Heart left ventricle (tissue), 16 donors: ENCODE data around the gene PRIMA1. TPM values are rescaled to one million over a fixed set of nuclear protein-coding genes. Genes with fewer than 3 reads are reported as not detected.

Experiments used
- ATAC-seq, 4 donors: fragments of 200-7000 bp; cut with Tn5 transposase; one replicate each; pipeline ENCODE4 v1.9.1; 2020 to 2022; ENCODE audit warnings: moderate library complexity in 4 of 4, mild to moderate bottlenecking in 3 of 4, moderate number of reproducible peaks in 1 of 4
- DNase-seq, 5 donors: peaks; one replicate each; pipeline ENCODE4 v3.0.0-alpha.2; 2020
- H3K27ac ChIP-seq, 12 donors: fragments of 200-600 bp; sonication (generic) in 4 of 12; one replicate each; pipeline versions ENCODE4 v1.5.0 to v1.8.0; 2016 to 2022; ENCODE audit warnings: mild to moderate bottlenecking in 2 of 12
- H3K27me3 ChIP-seq, 9 donors: fragments of 200-600 bp; sonication (generic) in 2 of 9; one replicate each; pipeline versions ENCODE4 v1.5.1 to v1.8.0; 2016 to 2022; ENCODE audit warnings: mild to moderate bottlenecking in 3 of 9
- H3K36me3 ChIP-seq, 9 donors: fragments of 200-600 bp; sonication (generic) in 2 of 9; one replicate each; pipeline versions ENCODE4 v1.5.0 to v1.8.0; 2018 to 2022; ENCODE audit warnings: mild to moderate bottlenecking in 2 of 9
- H3K4me1 ChIP-seq, 12 donors: fragments of 200-600 bp; sonication (generic) in 4 of 12; one replicate each; pipeline versions ENCODE4 v1.5.0 to v1.8.0; 2016 to 2022; ENCODE audit warnings: mild to moderate bottlenecking in 3 of 12
- H3K4me3 ChIP-seq, 12 donors: fragments of 200-600 bp; sonication (generic) in 4 of 12; one replicate each; pipeline versions ENCODE4 v1.5.0 to v1.8.0; 2017 to 2022; ENCODE audit warnings: mild to moderate bottlenecking in 9 of 12, moderate library complexity in 4 of 12
- H3K9me3 ChIP-seq, 12 donors: fragments of 200-600 bp; sonication (generic) in 4 of 12; one replicate each; pipeline versions ENCODE4 v1.5.0 to v1.8.0; 2016 to 2022; ENCODE audit warnings: mild to moderate bottlenecking in 1 of 12
- POLR2A ChIP-seq, 2 donors: fragments of 450-650 bp; IDR thresholded peaks; one replicate each; pipeline ENCODE4 v1.6.1; 2017; ENCODE audit warnings: antibody characterized with exemption in 2 of 2, mild to moderate bottlenecking in 2 of 2, moderate library complexity in 2 of 2
- WGBS, 4 donors: extraction: QIAGEN DNeasy Blood & Tissue Kit in 2 of 4; methylation state at CpG; one replicate each; pipeline versions ENCODE4 v1.1.5 to v1.1.7; 2013 to 2018; 5-methylcytosine and 5-hydroxymethylcytosine counted together
- intact Hi-C, 10 donors: fragments of 100-400 bp; cut with DNase I; formaldehyde crosslinking; loops; one replicate each; pipeline versions ENCODE4 v1.11.1 to v1.14.2; 2022
- polyA plus RNA-seq, 2 donors: library from polyadenylated mRNA; stranded (reverse); fragments of 200-250 nt; gene quantifications; one replicate each; pipeline ENCODE4 v1.2.3, GENCODE V29; 2013
- total RNA-seq, 9 donors: library from RNA; depleted of rRNA in 2 of 9; stranded (reverse); fragments of >200 nt in 2 of 9; fragmentation: NEBNext Ultra II Directional in 3 of 9; extraction: Animal tissue kit (Norgen Biotek cat#: 25700) in 3 of 9; gene quantifications; one replicate each; pipeline versions ENCODE4 v1.1.0 to v1.2.4, GENCODE V29; 2016 to 2023
- TF ChIP-seq, protein P1 (sequence below), 12 donors: fragments of 200-600 bp; sonication (generic) in 4 of 12; IDR thresholded peaks; one replicate each; pipeline versions ENCODE4 v1.5.0 to v1.8.0; 2018 to 2022; ENCODE audit warnings: antibody characterized with exemption in 12 of 12, mild to moderate bottlenecking in 5 of 12
- donor health status: ischemic (EF 13 %, LVEDD 7.1; RV severe dilation, severe dysfunction).
- donor health status: healthy with polysubstance abuse.
- donor health status: DM: no; HTN: yes; CAD: no.
- donor health status: DM: no; HTN: no; CAD: no.
- donor health status: ischemic (EF 25% LVEDD 6.9; RV normal size, moderate dysfunction).
- donor health status: ischemic (EF 25% LVEDD 5.7; RV mildly dilated, moderate dysfunction).
- donor health status: healthy.
- donor health status: DM: yes; HTN: yes; CAD: no.
- donor health status: ischemic (EF 35%, LVEDD 5.7; RV mildly dilated, moderate dysfunction).
- donor health status: nonischemic (EF 11% LVEDD 7.7; RV severe dilation, severe dysfunction).
- donor health status: DM: yes; HTN: yes; CAD: no.
- donor health status: PGD.
- donor health status: ischemic (EF 29% LVEDD 5.4; RV normal size, mild dysfunction).
- donor health status: nonischemic (EF 23%, LVEDD 6.1; RV moderate dilation, normal function).

The PRIMA1 gene
- total and polyA plus RNA-seq, 11 donors, result 1.4 to 27.5 (median 5.0) TPM

DNA sequence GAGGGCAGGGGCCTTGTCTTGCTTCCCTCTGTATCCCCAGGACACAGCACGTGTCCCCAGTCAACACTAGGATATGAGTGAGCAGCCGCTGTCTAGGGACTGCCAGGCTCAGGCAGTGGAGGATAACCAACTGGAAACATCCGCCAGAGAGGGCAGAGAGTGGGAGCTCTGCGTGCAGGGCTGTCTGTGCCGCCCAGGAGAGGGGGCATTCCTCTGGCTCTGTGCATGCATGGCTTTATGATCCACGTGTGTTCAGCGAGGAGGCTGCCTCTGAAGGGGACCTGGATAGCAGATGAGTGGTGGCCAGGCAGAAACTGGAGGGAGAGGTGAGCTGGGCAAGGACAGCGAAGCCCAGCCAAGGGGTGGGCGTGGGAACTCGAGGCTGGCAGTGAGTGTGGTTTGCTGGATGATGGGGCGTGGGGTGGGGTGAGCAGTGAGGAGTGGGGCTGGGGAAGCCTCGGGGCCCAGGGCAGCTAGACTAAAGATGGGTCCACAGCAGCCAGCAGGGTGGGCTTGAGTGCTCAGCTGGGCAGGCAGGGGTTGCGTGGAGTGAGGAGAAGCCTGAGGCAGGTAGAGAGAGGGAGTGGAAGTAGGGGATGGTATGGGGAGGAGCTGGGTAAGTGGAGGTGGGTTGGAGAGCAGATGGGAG lies 72.9 kb downstream of the PRIMA1 start:
- WGBS, 4 donors, result 72 to 79% (median 74%) methylated on average over 12 to 13 of the region's 13 CpGs
- Histone ChIP-seq H3K27me3 (peaks cover 0 to 7% (median 0%) of the 10 kb centered on the region in 9 donors), H3K4me3 (no peak overlapping the region), H3K9me3 (no peaks in the 10 kb centered on the region), H3K4me1 (no peaks in the 10 kb centered on the region), H3K36me3 (no peaks in the 10 kb centered on the region), H3K27ac (no peak overlapping the region)
- DNase-seq (no peak), ATAC-seq (no peak)
- no peak for TF ChIP-seq POLR2A (IDR thresholded peaks at IDR 0.05)
- TF ChIP-seq, protein P1, sequence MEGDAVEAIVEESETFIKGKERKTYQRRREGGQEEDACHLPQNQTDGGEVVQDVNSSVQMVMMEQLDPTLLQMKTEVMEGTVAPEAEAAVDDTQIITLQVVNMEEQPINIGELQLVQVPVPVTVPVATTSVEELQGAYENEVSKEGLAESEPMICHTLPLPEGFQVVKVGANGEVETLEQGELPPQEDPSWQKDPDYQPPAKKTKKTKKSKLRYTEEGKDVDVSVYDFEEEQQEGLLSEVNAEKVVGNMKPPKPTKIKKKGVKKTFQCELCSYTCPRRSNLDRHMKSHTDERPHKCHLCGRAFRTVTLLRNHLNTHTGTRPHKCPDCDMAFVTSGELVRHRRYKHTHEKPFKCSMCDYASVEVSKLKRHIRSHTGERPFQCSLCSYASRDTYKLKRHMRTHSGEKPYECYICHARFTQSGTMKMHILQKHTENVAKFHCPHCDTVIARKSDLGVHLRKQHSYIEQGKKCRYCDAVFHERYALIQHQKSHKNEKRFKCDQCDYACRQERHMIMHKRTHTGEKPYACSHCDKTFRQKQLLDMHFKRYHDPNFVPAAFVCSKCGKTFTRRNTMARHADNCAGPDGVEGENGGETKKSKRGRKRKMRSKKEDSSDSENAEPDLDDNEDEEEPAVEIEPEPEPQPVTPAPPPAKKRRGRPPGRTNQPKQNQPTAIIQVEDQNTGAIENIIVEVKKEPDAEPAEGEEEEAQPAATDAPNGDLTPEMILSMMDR (IDR thresholded peaks at IDR 0.05), result no peak
- intact Hi-C loops, result no loop called here

DNA sequence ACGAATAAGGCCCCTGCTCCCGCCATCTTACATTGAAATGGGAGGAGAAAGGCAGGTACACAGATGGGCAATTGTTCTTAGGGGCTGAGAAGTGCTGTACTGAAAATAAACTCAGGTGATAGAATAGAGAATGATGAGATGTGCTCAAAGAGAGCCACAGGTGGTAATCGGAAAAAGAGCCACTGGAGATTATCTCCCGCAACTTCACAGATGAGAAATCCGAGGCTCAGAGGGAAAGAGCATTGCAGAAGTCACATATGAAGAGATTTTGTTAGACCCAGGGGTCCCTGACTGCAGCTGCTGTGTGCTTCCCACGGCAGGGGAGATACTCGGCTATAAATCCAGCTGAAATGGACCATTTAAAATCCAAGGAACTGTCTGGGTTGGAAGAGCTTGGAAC lies 73.7 kb downstream of the PRIMA1 start:
- ATAC-seq, result no peak
- Histone ChIP-seq H3K27me3 (peaks cover 0 to 7% (median 0%) of the 10 kb centered on the region in 9 donors), H3K27ac (no peak overlapping the region), H3K9me3 (no peaks in the 10 kb centered on the region), H3K4me3 (no peak overlapping the region), H3K36me3 (no peaks in the 10 kb centered on the region), H3K4me1 (no peaks in the 10 kb centered on the region)
- WGBS, 4 donors, result 73 to 80% (median 78%) methylated on average over 7 of the region's 7 CpGs
- DNase-seq, result no peak
- TF ChIP-seq, protein P1 (IDR thresholded peaks at IDR 0.05), result no peak
- TF ChIP-seq POLR2A (IDR thresholded peaks at IDR 0.05), result no peak
- intact Hi-C loops, result no loop called here

DNA sequence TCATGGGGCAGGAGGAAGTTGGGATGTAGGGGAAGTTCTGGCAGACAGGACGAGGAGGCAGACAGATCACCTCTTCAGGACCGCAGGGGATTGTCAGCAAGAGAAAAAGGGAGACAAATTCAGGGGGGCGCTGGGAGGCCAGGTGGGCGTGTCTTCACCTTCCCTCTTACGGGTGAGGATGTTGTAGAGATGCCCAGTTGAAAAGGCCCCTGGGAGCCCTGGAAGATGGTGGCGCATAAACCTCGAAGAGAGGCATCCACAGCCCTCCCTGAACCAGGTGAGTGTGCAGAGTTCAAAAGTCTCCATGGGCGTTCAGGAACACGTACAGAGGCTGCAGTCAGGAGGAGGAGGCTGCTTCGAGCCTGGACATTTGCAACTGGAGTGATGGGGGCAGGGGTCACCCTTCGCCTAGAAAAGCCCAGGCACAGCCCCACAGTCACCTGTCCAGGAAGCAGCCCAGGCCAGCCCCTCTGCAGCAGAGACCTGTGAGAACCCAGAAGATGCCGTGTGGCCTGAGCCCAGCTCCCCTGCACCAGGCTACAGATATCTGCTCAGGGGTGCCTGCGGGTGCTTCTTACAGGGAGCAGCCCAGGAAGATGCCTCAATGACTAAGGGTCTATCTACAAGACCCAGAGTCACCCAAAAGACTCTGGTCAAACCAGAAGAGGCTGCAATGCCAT lies 74.4 kb downstream of the PRIMA1 start:
- intact Hi-C loops, result no loop called here
- DNase-seq, result no peak
- TF ChIP-seq, protein P1 (IDR thresholded peaks at IDR 0.05), result no peak
- TF ChIP-seq POLR2A (IDR thresholded peaks at IDR 0.05), result no peak
- Histone ChIP-seq H3K4me3 (no peak overlapping the region), H3K27me3 (peaks cover 0 to 7% (median 0%) of the 10 kb centered on the region in 9 donors), H3K27ac (no peak overlapping the region), H3K36me3 (no peaks in the 10 kb centered on the region), H3K4me1 (no peaks in the 10 kb centered on the region), H3K9me3 (no peaks in the 10 kb centered on the region)
- WGBS, 4 donors, result 66 to 78% (median 69%) methylated on average over 13 of the region's 13 CpGs
- ATAC-seq, result no peak

DNA sequence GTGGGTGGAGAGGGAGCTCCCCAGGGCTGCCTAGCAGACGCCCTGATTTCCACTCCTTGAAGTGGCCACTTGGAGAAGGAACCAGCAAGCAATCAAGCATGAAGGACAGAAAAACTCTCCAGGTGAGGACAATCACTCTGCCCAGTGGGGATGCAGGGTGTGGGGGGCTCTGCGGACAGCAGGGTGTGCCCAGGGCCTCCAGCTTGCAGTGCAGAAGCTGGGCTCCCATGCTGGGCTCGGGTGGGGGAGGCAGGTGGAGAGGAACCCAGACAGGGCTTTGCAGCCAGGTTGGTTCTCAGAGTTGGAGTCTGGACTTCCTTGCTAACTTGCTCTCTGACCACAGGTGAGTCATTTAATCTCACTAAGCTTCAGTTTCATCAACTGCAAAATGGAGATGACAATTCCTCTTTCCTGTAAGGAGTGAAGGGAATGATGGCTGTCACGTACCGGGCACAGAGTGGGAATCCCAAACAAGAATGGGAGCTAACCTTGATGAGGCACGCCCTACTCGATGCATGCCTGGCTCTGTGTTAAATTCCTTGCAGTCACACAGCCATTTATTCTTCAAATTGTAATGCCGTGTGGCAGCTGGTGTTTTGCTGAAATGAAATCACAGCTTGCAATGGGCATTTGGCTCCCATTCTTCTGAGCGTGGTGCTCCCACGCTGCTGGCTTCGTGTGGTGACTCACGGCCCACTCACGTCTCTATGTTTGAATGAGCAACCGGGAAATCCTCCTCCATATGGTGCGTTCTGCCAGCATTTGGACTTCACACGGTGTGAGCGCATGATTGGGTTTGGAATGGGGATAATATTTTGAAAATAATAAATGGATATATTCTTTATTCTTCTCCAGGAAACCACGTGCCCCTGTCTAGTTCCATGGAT lies 75.2 kb downstream of the PRIMA1 start:
- DNase-seq, result no peak
- no peak overlapping the region for H3K27ac ChIP-seq
- 80 to 83% (median 81%) methylated on average over 18 of the region's 18 CpGs for WGBS, 4 donors
- TF ChIP-seq POLR2A (IDR thresholded peaks at IDR 0.05), result no peak
- TF ChIP-seq, protein P1 (IDR thresholded peaks at IDR 0.05), result no peak
- H3K36me3 ChIP-seq, result no peaks in the 10 kb centered on the region
- ATAC-seq, result no peak
- no peaks in the 10 kb centered on the region for H3K4me1 ChIP-seq
- H3K4me3 ChIP-seq, result no peak overlapping the region
- no peaks in the 10 kb centered on the region for H3K9me3 ChIP-seq
- peaks cover 0 to 7% (median 0%) of the 10 kb centered on the region in 9 donors for H3K27me3 ChIP-seq
- intact Hi-C loops, result no loop called here
